SK-N-MC (cell line): ENCODE results near the gene SMPD3.

Experiments used
- DNase-seq: peaks from one replicate; pipeline ENCODE4 v3.0.0-alpha.2; 2011; ENCODE audit warnings: low read depth, low spot score
- H3K27ac ChIP-seq: fragments of 200-600 bp; sonication (generic); 2 replicates; pipeline ENCODE4 v1.5.1; 2016; ENCODE audit warnings: mixed run types
- H3K36me3 ChIP-seq: fragments of 200-600 bp; sonication (generic); 2 replicates; pipeline ENCODE4 v1.6.1; 2017; ENCODE audit warnings: antibody characterized with exemption, low read length, mixed read lengths; ENCODE audit not compliant: insufficient read depth
- H3K4me3 ChIP-seq: fragments of 200-600 bp; sonication (generic); 2 replicates; pipeline ENCODE4 v1.5.1; 2016
- H3K9ac ChIP-seq: fragments of 200-600 bp; sonication (generic); 2 replicates; pipeline ENCODE4 v1.8.0; 2017; ENCODE audit warnings: mixed run types, mixed read lengths; ENCODE audit not compliant: insufficient read length
- H3K9me3 ChIP-seq: fragments of 200-600 bp; sonication (generic); 2 replicates; pipeline ENCODE4 v1.6.1; 2017; ENCODE audit warnings: low read depth, mild to moderate bottlenecking, antibody characterized with exemption, low read length, moderate library complexity, mixed read lengths
- EZH2 ChIP-seq: fragments of 200-600 bp; sonication (generic); IDR thresholded peaks from one replicate; pipeline ENCODE4 v1.6.1; 2017; ENCODE audit warnings: antibody characterized with exemption
- FOXP2 ChIP-seq: optimal IDR thresholded peaks from 2 replicates; pipeline ENCODE3; 2011; ENCODE audit warnings: mild to moderate bottlenecking, moderate library complexity; ENCODE audit not compliant: insufficient read depth; ENCODE audit errors: extremely low read length, control extremely low read depth
- POLR2AphosphoS5 ChIP-seq: IDR thresholded peaks from 2 replicates; pipeline ENCODE4 v1.6.1; 2012; ENCODE audit warnings: mild to moderate bottlenecking, low read depth, low read length, borderline replicate concordance

SMPD3 gene

DNA sequence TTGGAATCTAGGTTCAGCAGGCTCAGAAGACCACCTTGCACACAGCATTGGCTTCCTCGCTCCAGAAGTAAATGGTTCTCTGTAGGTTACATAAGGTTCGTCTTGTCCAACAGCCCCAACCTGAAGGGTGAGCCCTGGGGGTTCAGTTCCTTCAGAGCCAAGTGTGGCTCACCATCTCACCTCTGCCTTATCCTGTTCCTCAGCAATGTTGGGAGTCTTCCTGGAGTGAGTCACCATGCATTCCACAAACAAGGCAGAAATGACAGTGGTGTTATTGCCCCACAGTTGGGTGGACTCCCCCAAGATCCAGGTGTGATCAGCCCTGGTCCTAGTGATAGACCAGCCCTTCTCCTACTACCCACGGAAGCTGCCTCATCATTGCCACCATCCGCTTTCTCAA is 26.8 kb upstream of the SMPD3 start:
- DNase-seq, result no peak

DNA sequence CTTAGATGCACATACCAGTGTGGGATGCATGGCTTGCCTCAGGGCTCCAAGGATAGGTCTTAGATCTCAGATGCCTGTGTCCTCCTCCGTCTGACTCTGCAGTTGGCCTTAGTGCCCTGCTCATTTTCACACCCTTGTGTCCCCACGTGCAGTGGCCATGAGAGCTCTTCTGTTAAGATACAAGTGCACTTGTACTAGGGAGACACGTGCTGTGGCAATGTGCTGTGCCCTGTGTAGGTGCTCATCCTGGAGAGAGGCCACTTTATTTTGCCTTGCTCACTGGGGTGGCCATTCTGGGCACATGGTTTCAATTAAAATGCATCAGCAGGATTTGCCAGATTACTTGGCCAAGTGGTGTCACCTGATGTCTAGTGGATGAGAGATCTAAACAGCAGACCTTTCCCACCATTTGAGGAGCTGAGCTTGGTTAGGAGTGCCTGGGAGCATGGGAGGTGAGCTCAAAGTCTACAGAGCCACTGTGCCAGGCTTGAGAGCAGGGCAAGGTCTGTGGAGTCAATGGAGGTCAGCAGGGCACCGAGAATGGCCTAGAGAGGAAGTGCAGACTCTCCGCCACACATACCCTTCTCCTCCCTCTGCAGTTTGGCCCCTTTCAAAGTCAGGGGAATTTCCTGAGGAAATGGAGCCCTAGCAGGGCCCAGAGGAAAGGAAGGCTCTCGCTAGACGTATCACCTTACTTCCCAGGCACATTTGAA is 25.2 kb upstream of the SMPD3 start:
- Histone ChIP-seq H3K27ac (no peak overlapping the region), H3K36me3 (no peaks in the 10 kb centered on the region), H3K9me3 (no peaks in the 10 kb centered on the region), H3K4me3 (no peak overlapping the region), H3K9ac (no peak overlapping the region)
- DNase-seq, result no peak
- TF ChIP-seq EZH2, result no peak
- TF ChIP-seq POLR2AphosphoS5, result no peak
- no peak for TF ChIP-seq FOXP2

More for the DNA sequence above, 26.8 kb upstream of the SMPD3 start:
- H3K27ac ChIP-seq, result no peak overlapping the region
- H3K9ac ChIP-seq, result no peak overlapping the region
- no peaks in the 10 kb centered on the region for H3K9me3 ChIP-seq
- H3K4me3 ChIP-seq, result no peak overlapping the region
- TF ChIP-seq FOXP2 (no peak), POLR2AphosphoS5 (no peak), EZH2 (no peak)
- no peaks in the 10 kb centered on the region for H3K36me3 ChIP-seq

DNA sequence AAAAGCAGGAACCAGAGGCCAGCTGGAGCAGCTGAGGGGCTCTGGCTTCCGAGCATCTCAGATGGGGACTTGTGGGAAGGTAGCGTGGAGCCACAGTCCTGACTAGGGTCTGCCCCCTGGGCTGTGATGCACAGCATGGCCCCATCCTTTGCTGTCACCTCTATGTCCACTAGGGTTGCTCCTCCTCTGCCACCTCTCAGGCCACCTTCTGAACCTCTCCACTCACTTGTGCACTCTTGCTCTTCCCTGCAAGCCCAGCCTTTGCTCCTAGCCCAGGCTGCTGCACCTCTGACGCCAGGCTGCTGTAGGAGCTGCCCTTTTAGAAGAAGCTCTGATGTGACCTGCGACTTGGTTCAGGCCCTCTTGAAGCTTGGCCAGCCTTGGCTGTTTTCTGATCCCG is 24.3 kb upstream of the SMPD3 start:
- Histone ChIP-seq H3K4me3 (no peak overlapping the region), H3K9me3 (no peaks in the 10 kb centered on the region), H3K27ac (no peak overlapping the region), H3K36me3 (no peaks in the 10 kb centered on the region), H3K9ac (no peak overlapping the region)
- TF ChIP-seq FOXP2 (no peak), EZH2 (no peak), POLR2AphosphoS5 (no peak)
- DNase-seq, result no peak

DNA sequence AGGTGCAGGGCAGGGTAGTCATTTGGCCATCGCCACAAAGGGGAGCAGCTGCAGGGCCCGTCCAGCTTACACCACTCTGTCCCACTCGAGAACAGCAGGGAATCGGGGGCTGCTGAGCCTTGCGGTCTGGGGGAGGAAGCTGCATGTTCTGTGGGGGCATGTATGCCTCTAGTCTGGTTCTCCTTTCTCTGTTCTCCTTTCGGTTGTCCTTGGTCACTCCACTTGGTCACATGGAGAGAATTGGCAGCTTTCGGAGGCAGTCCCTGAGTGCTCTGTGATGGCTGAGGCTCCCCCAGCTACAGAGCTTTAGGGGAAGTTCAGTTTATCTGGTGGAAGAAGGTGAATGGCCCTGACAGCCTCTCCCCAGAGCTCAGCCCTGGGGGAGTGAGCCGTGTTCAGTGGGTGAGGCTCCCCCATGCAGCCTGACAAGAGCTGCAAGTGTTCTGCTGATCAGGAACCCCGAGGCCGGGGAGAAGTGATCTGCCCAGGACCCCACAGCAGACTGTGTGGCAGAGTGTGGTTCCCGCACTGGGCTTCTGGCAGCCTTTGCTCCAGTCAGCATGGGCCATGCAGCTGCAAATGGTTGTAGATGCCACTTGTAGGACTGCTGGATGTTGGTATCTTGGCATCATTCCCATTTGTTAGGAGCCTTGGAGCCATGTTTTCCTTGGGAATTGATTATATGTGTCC is 22.3 kb upstream of the SMPD3 start:
- Histone ChIP-seq H3K9me3 (no peaks in the 10 kb centered on the region), H3K27ac (no peak overlapping the region)

DNA sequence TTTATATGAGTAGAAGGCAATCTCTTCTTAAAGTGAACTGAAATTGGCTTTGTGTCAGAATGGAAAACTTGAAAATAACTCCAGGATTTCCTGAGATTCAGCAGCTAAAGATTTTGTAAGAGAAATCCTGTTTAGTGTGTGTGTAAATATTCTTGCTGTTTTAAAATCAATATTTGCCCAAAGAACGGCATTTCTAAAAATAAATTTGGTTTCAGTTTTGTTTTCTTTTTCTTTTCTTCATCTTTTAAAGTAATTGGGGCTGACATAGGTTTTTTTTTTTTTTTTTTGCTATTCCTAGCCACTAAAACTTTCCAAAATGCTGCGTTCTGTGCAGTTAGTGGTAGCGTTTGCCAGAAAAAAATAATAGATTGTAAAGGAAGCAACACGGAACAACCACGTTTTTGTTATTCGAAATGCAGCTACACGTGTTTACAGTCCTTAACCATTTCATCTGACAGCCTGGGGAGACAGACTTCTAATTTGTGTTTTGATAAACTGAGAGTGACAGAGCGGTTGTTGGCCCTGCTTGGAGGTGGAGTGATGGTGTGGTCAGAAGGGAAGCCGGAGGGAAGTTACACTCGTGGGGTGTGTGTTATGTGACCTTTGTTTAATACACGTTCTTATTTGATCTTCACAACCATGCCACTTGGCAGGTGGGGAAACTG is 21.6 kb upstream of the SMPD3 start:
- Histone ChIP-seq H3K27ac (no peak overlapping the region), H3K9me3 (no peaks in the 10 kb centered on the region), H3K36me3 (no peaks in the 10 kb centered on the region), H3K4me3 (no peak overlapping the region), H3K9ac (no peak overlapping the region)
- DNase-seq, result no peak
- TF ChIP-seq EZH2 (no peak), FOXP2 (no peak), POLR2AphosphoS5 (no peak)

More for the DNA sequence above, 22.3 kb upstream of the SMPD3 start:
- TF ChIP-seq POLR2AphosphoS5, result no peak
- TF ChIP-seq EZH2, result no peak
- TF ChIP-seq FOXP2, result no peak
- H3K9ac ChIP-seq, result no peak overlapping the region
- H3K4me3 ChIP-seq, result no peak overlapping the region
- no peak for DNase-seq
- H3K36me3 ChIP-seq, result no peaks in the 10 kb centered on the region

DNA sequence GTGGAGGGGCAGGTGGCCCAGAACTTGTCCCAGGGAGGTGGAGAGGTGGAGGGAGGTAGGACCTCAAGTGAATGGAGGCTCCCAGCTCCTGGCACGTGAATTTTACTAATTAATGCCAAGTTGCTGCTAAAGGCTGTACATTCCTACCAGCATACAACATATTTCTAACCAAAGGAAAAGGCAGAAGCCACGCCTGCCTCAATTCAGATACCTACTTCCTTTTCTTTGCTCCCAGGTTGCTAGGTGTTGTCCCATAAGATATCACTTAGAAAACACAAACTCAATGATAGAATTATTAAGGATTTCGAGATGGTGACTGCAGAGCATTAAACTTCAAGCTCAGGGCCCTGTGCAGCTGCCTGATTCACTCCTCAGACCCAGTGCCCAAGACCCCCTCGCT is 20.5 kb upstream of the SMPD3 start:
- no peak overlapping the region for H3K9ac ChIP-seq
- H3K4me3 ChIP-seq, result no peak overlapping the region
- H3K27ac ChIP-seq, result no peak overlapping the region
- TF ChIP-seq POLR2AphosphoS5, result no peak
- TF ChIP-seq FOXP2, result no peak
- TF ChIP-seq EZH2, result no peak
- H3K9me3 ChIP-seq, result no peaks in the 10 kb centered on the region
- no peak for DNase-seq
- no peaks in the 10 kb centered on the region for H3K36me3 ChIP-seq

DNA sequence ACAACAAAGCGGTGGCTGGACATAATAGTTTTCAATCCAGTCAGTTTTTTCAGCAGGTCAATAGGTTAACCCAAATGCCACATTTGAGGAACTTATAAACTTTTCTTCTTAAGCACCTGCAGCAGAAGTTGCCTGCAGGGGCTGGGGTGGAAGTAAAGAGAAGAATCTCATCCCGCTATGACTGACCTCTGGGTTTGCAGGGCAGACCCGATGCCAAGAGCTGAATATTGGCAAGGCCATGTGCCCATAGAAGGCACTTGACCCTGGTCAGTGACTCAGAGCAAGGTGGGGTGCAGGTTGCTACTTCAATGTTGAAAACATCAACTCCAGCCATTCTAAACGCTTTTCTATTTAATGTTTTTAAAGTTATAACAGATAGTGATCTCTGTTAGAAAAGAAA is 17.9 kb upstream of the SMPD3 start:
- no peak for DNase-seq
- TF ChIP-seq EZH2 (no peak), FOXP2 (no peak), POLR2AphosphoS5 (no peak)
- H3K4me3 ChIP-seq, result no peak overlapping the region
- no peak overlapping the region for H3K9ac ChIP-seq
- H3K9me3 ChIP-seq, result no peaks in the 10 kb centered on the region
- no peaks in the 10 kb centered on the region for H3K36me3 ChIP-seq
- no peak overlapping the region for H3K27ac ChIP-seq

DNA sequence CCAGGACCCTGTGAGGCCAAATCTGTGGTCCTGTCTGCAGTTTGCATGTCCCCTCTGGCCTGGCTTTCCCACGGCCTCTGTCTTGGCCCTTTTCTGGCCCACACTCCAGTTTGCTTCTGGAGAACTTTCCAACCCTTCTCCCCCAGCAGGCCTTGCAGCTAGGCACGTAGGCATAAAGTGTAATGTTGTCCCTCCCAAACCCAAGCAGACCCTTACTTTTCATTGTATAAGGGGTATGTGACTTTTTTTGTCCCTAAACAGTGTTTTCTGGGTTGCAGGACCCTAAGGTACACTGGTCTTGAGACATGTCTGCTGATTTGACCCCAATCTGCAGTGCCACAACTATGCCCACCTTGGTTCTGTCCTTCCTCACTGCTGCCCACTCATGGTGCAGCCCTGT is 15.6 kb upstream of the SMPD3 start:
- TF ChIP-seq POLR2AphosphoS5 (no peak), EZH2 (no peak), FOXP2 (no peak)
- Histone ChIP-seq H3K27ac (no peak overlapping the region), H3K4me3 (no peak overlapping the region), H3K9ac (no peak overlapping the region), H3K36me3 (no peaks in the 10 kb centered on the region), H3K9me3 (no peaks in the 10 kb centered on the region)
- DNase-seq, result no peak
